Left ventricle myocardium superior (tissue), 1 donor: ENCODE measurements around the gene GPR171. TPM values are rescaled to one million over a fixed set of nuclear protein-coding genes. Genes with fewer than 3 reads are reported as not detected.
"Not testable (repeated sequence)": the region's sequence is repeated elsewhere in the genome, so short reads cannot be mapped to it uniquely, and the experiment has no call there.

Experiments used
- ATAC-seq: fragments of 200-7000 bp; cut with Tn5 transposase; one replicate; pipeline ENCODE4 v1.9.1; 2020; ENCODE audit warnings: mild to moderate bottlenecking, moderate library complexity
- DNase-seq: peaks from one replicate; pipeline ENCODE4 v3.0.0-alpha.2; 2020
- intact Hi-C: fragments of 100-400 bp; cut with micrococcal nuclease; formaldehyde crosslinking; loops from one replicate; pipeline ENCODE4 v1.11.0; 2022
- long read RNA-seq: library from polyadenylated mRNA; unstranded; transcript quantifications from one replicate; pipeline ENCODE4 v2.0.0, GENCODE V29; 2021
- total RNA-seq: library from RNA; stranded (reverse); fragmentation: NEBNext Ultra II Directional; extraction: Animal tissue kit (Norgen Biotek cat#: 25700); gene quantifications from one replicate; pipeline ENCODE4 v1.2.1, GENCODE V29; 2021
- donor health status: DM: no; HTN: yes; CAD: no; lungs with severe emphysema.

Gene GPR171, protein sequence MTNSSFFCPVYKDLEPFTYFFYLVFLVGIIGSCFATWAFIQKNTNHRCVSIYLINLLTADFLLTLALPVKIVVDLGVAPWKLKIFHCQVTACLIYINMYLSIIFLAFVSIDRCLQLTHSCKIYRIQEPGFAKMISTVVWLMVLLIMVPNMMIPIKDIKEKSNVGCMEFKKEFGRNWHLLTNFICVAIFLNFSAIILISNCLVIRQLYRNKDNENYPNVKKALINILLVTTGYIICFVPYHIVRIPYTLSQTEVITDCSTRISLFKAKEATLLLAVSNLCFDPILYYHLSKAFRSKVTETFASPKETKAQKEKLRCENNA
- 0.15 TPM for total RNA-seq
- long read RNA-seq = 0 reads

DNA sequence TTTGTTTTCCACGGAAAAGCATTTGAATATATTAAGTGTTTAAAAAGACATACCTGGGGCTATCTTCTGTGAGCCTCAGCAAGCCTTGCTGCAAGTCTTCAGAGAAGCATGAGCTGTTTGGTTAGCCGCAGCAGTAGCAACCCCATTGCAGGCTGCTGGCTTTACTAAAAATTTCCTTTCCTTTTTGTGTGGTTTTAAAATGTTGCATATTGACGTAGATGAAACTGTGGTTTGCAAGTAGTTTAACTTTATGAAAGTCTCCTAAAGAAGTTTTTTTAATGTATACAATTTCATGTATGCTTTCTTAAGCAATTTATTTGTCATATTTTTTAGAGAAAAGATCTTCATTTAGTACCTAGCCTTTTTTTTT, at the start of gene GPR171:
Gene GPR171, minus strand, starts transcription at position 166 of the 370 bp plus-strand sequence. CDS start 3,830 bp downstream, outside the sequence.
- intact Hi-C loops = no loop called here
- ATAC-seq (no peak), DNase-seq (no peak)

DNA sequence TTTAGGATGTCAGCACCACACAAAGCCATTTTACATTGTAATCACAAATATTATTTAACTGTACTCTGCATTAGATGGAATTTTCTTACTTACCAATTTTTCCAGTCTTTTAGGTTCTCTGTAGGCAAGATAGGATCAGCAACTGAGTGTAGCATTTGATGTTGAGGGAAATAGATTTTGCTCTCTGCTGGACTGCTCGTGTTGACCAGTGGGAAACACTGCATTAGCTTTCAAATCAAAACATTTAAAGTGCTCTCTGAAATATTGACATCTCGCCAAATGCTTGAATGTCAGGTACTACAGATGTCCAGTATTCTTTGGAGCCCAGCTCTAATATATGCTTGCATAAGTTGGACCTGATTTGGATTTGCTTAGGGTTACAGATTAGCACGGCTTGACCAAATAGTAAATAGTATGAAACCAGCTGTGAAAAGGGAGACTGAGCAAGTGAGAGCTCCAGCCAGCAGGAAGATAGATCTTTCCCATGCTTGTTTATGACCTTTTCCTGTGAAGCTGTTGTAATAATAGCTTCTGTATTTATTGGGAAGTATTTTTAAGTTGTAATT, 45.8 kb upstream of the GPR171 start:
- intact Hi-C loops = no loop called here
- ATAC-seq (peak; percentile 57), DNase-seq (no peak)

DNA sequence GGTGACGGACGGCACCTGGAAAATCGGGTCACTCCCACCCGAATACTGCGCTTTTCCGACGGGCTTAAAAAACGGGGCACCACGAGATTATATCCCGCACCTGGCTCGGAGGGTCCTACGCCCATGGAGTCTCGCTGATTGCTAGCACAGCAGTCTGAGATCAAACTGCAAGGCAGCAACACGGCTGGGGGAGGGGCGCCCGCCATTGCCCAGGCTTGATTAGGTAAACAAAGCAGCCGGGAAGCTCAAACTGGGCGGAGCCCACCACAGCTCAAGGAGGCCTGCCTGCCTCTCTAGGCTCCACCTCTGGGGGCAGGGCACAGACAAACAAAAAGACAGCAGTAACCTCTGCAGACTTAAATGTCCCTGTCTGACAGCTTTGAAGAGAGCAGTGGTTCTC, 39.0 kb upstream of the GPR171 start:
- DNase-seq, intact Hi-C loops, ATAC-seq: not testable (repeated sequence)

DNA sequence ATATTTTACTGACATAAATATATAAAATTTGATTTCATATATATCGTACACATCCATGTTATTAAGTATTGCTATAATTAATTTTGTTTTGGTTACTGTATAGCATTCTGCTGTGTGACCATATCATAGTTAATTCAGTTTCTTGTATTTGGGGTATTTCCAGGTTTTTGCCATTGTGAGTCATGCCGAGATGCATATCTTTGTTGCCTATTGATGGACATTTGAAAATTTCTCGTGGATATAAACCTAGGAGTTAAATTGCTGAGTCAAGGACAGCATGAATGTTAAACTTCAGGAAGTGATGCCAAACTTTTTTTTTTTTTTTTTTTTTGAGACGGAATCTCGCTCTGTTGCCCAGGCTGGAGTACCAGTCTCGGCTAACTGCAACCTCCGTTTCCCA, 33.7 kb upstream of the GPR171 start:
- ATAC-seq (no peak), DNase-seq (no peak)
- intact Hi-C loops = no loop called here

DNA sequence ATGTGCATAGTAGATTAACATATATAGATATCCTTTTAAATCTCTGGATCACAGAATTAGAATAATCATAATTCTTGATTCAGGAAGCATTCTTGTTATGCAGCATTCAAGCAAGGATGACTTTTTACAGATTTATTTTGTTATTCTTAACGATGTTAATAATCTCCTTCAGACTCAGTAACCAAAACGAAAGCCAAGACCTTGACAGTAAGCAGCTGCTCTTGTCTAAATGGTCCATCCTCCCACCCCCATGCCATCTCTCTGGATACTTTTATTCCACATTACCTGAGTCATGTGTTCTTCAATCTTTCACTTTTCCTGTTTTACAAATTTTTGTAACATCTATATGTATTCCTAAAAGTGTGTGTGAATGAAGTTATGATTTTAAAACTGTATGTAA, 33.3 kb upstream of the GPR171 start:
- intact Hi-C loops = no loop called here
- ATAC-seq (no peak), DNase-seq (no peak)

DNA sequence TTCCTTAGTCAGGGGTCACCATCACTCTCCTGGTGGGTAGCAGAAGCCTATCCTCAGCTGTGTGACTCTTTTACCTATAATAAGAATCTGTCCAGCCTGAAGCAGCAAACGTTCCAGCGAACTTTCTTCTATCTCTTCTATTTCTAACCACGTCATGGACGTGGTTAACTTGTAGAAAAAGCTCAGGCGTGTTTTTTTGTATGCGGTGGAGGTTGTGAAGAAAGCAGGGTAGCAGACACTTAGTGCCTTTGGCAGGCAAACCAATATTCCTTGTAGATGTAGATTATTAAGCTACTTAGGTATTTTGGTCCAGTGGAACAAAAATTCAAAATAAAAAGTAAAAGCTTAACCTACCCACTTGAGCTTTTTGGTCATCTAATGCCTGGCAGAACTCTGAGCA, 31.8 kb upstream of the GPR171 start:
- ATAC-seq (no peak), DNase-seq (no peak)
- intact Hi-C loops = no loop called here

DNA sequence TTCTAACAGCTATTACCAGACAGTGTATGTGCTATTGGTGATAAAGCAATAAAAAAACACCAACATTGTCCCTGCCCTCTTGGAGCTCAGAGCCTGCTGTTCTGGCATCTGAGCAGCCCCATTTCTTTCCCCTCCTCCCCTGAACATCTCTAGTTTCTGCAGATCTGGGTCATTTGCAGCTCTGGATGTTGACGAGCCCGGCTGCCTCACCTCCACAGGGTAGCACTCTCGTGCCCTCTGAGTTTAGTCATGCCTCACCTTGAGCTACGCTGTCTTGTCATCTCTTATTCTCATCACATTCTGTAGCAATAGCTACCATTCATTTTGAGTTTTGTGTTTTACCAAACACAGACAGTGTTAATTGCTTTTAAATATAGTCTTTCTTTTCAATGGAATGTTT, 30.0 kb upstream of the GPR171 start:
- intact Hi-C loops = no loop called here
- DNase-seq (no peak), ATAC-seq (no peak)

DNA sequence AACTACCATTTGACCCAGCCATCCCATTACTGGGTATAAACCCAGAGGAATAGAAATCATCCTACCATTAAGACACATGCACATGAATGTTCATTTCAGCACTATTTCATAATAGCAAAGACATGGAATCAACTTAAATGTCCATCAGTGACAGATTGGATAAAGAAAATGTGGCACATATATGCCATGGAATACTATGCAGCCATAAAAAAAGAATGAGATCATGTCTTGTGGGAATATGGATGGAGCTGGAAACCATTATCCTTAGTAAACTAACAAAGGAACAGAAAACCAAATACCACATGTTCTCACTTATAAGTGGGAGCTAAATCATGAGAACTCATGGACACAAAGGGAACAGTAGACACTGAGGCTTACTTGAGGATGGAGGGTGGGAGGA, 29.4 kb upstream of the GPR171 start:
- ATAC-seq, intact Hi-C loops, DNase-seq: not testable (repeated sequence)

DNA sequence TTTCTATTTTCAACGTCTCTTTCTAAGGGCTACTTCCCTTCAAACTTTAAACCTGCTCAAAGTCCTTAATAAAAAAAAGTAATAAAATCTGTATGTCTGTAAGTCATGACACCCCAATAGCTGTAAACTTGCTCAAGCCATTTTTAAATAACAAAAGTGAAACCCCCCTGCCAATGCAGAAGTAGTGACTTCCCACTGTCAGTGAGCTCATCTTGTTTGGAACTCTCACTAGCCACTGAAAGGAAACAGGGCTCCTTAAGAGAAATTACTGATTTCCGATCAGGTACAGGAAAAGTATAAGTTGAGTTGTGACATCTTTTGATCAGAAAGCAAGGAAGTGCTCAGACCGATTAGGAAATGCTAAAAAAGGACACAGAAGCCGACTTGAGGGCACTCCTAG, 27.6 kb upstream of the GPR171 start:
- intact Hi-C loops = no loop called here
- DNase-seq (no peak), ATAC-seq (no peak)

DNA sequence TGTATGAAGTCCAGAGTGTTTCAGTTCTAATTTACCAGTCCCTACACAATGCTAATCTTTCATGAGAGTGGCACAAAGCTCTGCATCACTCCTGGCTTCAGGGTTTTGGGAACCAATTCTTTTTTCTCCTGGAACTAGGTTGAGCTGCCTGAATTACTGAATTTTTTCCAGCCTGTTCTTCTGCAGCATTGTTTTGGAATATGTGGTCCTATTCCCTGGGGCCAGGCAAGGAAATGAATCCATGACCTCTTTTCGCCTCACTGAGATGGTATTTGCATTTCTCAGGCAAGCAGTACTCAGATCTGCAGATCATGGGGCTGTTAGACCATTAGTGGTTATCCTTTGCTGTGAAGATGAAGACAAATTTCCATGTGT, 25.6 kb upstream of the GPR171 start:
- ATAC-seq (peak; percentile 63), DNase-seq (no peak)
- intact Hi-C loops = loop anchor here (2.0 to 5.0 kb wide), 2 partner anchors 52 to 61 kb away; no protein-coding TSS in a partner anchor

DNA sequence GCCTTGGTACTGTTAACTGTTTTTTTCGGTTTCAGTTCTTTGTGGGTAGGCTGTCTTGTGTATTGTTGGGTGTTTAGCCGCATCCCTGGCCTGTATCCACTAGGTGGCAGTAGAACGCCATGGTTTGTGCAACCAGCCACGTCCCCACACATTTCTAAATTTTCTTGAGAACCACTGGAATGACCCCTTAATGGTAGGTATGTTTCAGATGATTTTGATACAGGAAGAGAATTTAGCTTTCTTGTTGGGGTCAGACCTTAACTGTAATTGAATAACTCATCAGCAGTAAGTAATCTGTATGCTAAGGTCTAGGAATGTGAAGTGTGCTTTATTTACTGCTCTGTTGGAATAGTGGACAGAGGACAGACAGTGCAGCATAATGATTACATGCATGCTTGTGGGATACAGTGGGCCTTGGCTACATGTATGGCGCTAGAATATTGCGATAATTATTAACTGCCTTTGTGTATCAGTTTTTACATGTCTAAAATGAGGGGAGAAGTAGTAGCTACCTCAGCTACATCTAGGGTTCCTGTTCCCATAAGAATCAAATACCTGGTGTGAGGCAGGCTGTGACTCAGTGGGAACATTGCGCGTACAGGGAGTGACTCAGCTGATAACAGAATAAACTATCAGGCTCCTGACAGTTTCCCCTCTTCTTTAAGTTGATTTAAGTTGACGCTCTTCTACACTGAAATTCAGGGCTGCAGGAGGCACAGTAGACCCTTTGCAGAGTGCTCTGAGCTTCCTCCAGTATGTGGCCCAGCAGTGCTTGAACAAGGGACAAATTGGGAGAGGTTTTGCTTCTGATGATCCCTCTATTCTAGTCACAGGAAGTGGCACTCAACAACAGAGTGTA, 25.0 kb upstream of the GPR171 start:
- ATAC-seq (peak; percentile 92), DNase-seq (peak; percentile 73)
- intact Hi-C loops = loop anchor here (2.0 to 5.0 kb wide), 2 partner anchors 53 to 61 kb away; no protein-coding TSS in a partner anchor

DNA sequence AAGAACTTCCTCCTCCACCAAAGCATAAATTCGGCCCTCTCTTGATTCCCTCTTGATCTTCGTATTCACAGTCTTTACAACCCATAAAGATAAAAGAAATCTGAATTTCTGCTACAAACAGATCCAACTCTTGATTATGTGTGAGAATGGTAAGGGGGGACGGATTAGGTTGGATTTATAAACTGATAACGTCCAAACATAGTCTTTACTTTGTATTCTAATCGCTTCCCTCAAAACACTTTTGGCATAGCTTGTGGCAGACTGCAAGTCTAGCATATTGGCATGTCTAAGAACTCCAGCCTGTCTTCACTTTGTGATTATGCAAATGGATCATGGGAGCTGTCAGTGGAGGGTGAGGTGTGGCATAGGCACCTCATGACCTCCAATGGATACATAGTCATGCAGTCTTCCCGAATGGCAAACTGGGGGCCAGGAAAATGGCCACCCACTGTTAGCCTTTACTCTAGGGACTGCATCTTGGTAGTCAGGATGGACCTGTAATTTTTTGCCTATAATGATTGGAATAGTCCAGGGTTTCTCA, 24.3 kb upstream of the GPR171 start:
- ATAC-seq (peak; percentile 22), DNase-seq (no peak)
- intact Hi-C loops = loop anchor here (5.0 kb wide), 1 partner anchor 60 kb away; no protein-coding TSS in a partner anchor

DNA sequence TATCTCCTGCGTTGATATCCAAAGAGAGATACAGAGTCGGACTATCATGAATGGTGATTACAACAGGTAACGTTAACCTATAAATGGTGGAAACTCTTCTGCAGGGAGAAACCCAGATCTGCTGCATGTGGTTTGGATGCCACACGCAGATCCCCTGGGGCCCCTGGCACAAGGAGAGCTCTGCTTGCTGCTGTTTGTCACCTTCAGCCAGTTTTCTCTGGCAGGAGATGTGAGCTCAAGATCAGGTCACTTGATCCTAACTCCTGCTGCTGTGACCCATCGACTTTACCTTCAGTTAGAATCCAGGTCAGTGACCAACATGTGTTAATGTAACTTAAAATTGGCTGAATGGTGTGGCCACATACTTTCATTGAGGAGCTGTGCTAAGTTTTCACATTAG, 23.8 kb upstream of the GPR171 start:
- DNase-seq (no peak), ATAC-seq (no peak)
- intact Hi-C loops = loop anchor here (5.0 kb wide), 1 partner anchor 60 kb away; no protein-coding TSS in a partner anchor

DNA sequence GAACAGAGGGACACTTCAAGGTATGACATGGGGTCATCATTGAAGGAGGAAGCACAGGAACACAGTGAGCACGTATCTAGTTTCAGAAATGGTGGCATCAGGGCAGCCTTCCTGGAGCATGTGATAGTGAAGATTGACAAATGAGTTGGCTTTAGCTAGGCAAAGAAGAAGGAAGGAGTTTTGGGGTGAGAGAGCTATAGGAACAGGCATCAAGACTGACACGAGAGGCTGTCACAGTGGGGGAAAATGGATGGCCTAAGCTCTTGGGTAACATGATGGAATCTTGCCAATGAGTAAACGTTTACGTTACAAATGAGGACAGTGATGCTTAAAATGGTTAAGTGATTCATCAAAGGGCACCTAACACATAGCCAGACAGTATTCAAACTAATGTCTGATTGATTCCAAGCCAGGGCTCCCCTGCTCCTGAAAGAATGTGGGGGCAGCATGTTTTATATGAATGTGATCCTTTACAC, 23.1 kb upstream of the GPR171 start:
- intact Hi-C loops = loop anchor here (5.0 kb wide), 1 partner anchor 59 kb away; no protein-coding TSS in a partner anchor
- no peak for DNase-seq
- ATAC-seq = no peak

DNA sequence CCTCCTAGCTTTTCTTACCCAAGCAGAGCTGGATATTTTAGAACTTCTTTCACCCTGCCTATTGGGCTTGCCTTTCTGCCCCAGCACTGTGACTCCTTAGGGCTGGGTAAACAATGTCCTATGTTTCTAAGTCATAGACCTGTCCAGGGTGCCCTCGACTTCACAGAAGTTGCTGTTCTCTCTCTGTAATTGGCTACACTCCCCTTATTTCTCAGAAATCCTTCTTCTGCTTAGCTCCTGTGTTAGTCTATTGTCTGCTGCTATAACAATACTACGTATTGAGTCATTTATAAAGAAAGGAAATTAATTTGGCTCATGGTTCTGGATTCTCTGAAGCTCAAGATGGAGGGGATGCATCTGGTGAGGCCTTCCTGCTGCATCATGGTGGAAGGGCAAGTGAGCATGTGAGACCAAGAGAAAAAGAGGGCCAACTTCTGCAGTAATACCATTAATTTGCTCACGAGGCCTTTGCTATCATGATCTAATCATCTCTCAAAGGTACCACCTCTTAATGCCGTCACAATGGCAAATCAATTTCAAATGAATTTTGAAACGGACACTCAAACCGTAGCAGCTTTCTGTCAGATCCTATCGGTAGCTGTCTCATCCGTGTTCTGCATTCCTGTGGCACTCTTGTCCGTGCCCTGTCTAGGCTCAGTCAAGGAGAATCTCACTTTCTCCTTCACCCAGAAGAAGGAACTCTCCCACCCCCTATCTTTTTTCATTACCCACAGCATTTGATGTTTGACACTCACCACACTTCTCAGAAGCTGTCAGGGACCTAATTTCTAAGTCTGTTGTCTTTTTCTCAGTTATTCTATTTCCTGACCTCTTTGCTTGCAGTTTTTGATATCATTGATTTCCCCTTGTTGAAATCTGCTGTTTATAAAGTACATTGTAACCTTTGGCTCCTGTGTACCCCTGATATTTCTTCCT, 22.3 kb upstream of the GPR171 start:
- intact Hi-C loops = loop anchor here (5.0 kb wide), 1 partner anchor 58 kb away; no protein-coding TSS in a partner anchor
- DNase-seq = no peak
- no peak for ATAC-seq

DNA sequence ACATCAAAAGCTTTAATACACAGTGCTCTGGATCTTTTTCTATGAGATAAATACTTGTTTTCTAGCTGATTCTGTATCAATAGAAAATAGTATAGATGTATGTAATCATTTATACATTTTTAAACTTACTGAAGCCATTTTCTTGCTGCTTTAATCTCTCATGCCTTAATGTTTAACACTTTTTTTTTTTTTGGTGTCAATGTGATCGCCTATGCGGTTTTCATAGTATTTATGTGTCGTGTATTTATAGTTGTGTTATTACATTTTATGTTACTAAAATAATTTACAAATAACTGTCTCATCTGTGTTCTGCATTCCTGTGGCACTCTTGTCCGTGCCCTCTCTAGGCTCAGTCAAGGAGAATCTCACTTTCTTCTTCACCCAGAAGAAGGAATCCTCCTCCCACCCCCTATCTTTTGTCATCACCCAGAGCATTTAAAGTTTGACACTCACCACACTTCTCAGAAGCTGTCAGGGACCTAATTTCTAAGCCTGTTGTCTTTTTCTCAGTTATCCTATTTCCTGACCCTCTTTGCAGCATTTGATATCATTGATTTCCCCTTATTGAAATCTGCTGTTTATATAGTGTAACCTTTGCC, 21.4 kb upstream of the GPR171 start:
- DNase-seq = no peak
- intact Hi-C loops = no loop called here
- no peak for ATAC-seq

DNA sequence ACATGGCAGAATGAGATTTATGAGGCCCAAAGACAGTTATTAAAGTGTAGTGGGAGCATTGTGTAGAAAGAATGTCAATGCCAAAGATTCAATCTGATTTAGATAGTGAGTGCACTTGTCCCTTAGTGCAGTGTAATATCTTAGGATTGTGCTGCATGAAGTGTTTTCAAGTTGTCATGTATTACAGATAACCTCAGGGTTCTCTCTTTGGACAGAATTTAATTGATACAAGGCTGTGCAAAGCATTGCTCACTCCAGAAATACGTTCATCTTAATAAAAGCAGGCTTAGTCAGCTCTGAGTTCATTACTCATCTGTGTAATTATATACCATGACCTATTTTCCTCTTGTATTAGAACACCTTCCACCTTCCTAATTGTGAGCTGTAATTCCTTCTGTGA, 16.0 kb upstream of the GPR171 start:
- DNase-seq (no peak), ATAC-seq (peak; percentile 57)
- intact Hi-C loops = no loop called here

DNA sequence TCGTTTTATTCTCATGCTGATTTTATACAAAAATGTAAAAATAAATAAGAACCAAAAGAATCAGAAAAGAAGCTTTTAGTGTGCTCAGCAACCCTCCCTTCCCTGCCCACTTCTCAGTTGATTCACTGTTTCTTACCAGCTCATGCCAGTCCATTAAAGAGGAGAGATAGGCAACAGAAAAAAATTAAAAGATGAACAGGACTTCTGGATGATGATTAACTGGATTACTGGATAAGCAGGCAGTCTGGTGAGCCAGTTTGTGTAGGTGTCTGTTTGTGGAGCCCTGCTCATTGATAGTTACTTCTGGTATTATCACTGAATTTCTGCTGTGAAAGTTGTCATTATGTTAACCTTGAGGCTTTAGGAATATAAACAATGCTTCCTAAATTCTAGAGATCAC, 15.1 kb upstream of the GPR171 start:
- ATAC-seq (no peak), DNase-seq (no peak)
- intact Hi-C loops = no loop called here
